Loucy (cell line): ENCODE data around the gene INTS11.

Experiments used
- H2AFZ ChIP-seq: fragments of 200-600 bp; sonication (generic); 2 replicates; pipeline ENCODE4 v1.6.0; 2016; ENCODE audit warnings: antibody characterized with exemption, mild to moderate bottlenecking, low read length, moderate library complexity
- H3F3A ChIP-seq: fragments of 200-600 bp; 2 replicates; pipeline ENCODE4 v1.6.0; 2016; ENCODE audit warnings: antibody characterized with exemption, low read depth, mild to moderate bottlenecking
- H3K27me3 ChIP-seq: fragments of 200-600 bp; sonication (generic); 2 replicates; pipeline ENCODE4 v1.6.1; 2014; ENCODE audit warnings: low read length, mild to moderate bottlenecking; ENCODE audit not compliant: insufficient read depth, poor library complexity, severe bottlenecking
- H3K36me3 ChIP-seq: fragments of 200-600 bp; sonication (generic); 2 replicates; pipeline ENCODE4 v1.6.1; 2016; ENCODE audit warnings: low read length; ENCODE audit not compliant: insufficient read depth
- H3K4me1 ChIP-seq: fragments of 200-600 bp; sonication (generic); 2 replicates; pipeline ENCODE4 v1.5.1; 2014; ENCODE audit warnings: low read length, mild to moderate bottlenecking; ENCODE audit not compliant: insufficient read depth, poor library complexity, severe bottlenecking
- H3K4me2 ChIP-seq: fragments of 200-600 bp; sonication (generic); 2 replicates; pipeline ENCODE4 v1.6.0; 2014; ENCODE audit warnings: antibody characterized with exemption, low read length, low read depth, mild to moderate bottlenecking; ENCODE audit not compliant: poor library complexity, severe bottlenecking
- H3K4me3 ChIP-seq: fragments of 200-600 bp; sonication (generic); 2 replicates; pipeline ENCODE4 v1.5.1; 2014; ENCODE audit warnings: low read length, mild to moderate bottlenecking, mixed read lengths; ENCODE audit not compliant: poor library complexity, severe bottlenecking
- H3K79me2 ChIP-seq: fragments of 200-600 bp; sonication (generic); 2 replicates; pipeline ENCODE4 v1.6.1; 2014; ENCODE audit warnings: low read length; ENCODE audit not compliant: insufficient read depth
- H3K9ac ChIP-seq: fragments of 200-600 bp; sonication (generic); 2 replicates; pipeline ENCODE4 v1.6.0; 2014; ENCODE audit warnings: mild to moderate bottlenecking, low read depth, low read length, moderate library complexity; ENCODE audit not compliant: poor library complexity, severe bottlenecking
- H3K9me2 ChIP-seq: fragments of 200-600 bp; sonication (generic); replicated peaks from 2 replicates; pipeline ENCODE4 v1.6.1; 2016; ENCODE audit warnings: low read depth, low read length, mixed read lengths
- H3K9me3 ChIP-seq: fragments of 200-600 bp; sonication (generic); 2 replicates; pipeline ENCODE4 v1.6.1; 2014; ENCODE audit warnings: mild to moderate bottlenecking, antibody characterized with exemption, low read length, low read depth; ENCODE audit not compliant: insufficient read depth
- H4K20me1 ChIP-seq: fragments of 200-600 bp; sonication (generic); 2 replicates; pipeline ENCODE4 v1.6.0; 2014; ENCODE audit warnings: antibody characterized with exemption, low read length, mild to moderate bottlenecking; ENCODE audit not compliant: insufficient read depth, poor library complexity, severe bottlenecking
- CTCF ChIP-seq: fragments of 200-600 bp; sonication (generic); conservative IDR thresholded peaks from 2 replicates; pipeline ENCODE4 v1.5.1; 2014; ENCODE audit warnings: mild to moderate bottlenecking, antibody characterized with exemption, low read length
- EZH2phosphoT487 ChIP-seq: fragments of 200-600 bp; IDR thresholded peaks from 2 replicates; pipeline ENCODE4 v1.6.1; 2018; ENCODE audit warnings: antibody characterized with exemption, mild to moderate bottlenecking, moderate library complexity, borderline replicate concordance

The INTS11 gene

GRCh38 chr1:1322418-1322817 is 2.0 kb downstream of the INTS11 start:
- TF ChIP-seq EZH2phosphoT487 (no peak), CTCF (no peak)
- H3K9me3 ChIP-seq: no peaks in the 10 kb centered on the region
- peaks cover 38% of the 10 kb centered on the region for H3K4me1 ChIP-seq
- no peak overlapping the region for H2AFZ ChIP-seq
- peak overlapping the region; percentile 67 for H3K4me3 ChIP-seq
- no peak overlapping the region for H3K9ac ChIP-seq
- H3K36me3 ChIP-seq: no peaks in the 10 kb centered on the region; the same call in 1 of the 2 replicates
- peak overlapping the region; percentile 85 for H3K4me2 ChIP-seq
- H3K79me2 ChIP-seq: peaks cover 73% of the 10 kb centered on the region
- no peaks in the 10 kb centered on the region for H3K27me3 ChIP-seq
- H3K9me2 ChIP-seq: no peaks in the 10 kb centered on the region
- peaks cover 65% of the 10 kb centered on the region for H4K20me1 ChIP-seq
- H3F3A ChIP-seq: no peaks in the 10 kb centered on the region

- H3F3A ChIP-seq: no peaks in the 10 kb centered on the region
- H3K4me1 ChIP-seq: peaks cover 37% of the 10 kb centered on the region
- H3K4me3 ChIP-seq: peak overlapping the region; percentile 20
- peaks cover 62% of the 10 kb centered on the region for H4K20me1 ChIP-seq
- no peaks in the 10 kb centered on the region; the same call in 1 of the 2 replicates for H3K36me3 ChIP-seq
- peaks cover 71% of the 10 kb centered on the region for H3K79me2 ChIP-seq
- peak overlapping the region; percentile 12 for H3K9ac ChIP-seq
- H3K4me2 ChIP-seq: peak overlapping the region; percentile 37
- H2AFZ ChIP-seq: no peak overlapping the region
- H3K9me2 ChIP-seq: no peaks in the 10 kb centered on the region
- H3K27me3 ChIP-seq: no peaks in the 10 kb centered on the region
- TF ChIP-seq EZH2phosphoT487: no peak
- TF ChIP-seq CTCF: no peak
- H3K9me3 ChIP-seq: no peaks in the 10 kb centered on the region
These were observed 3.0 kb downstream of the INTS11 start for GRCh38 chr1:1321477-1321876.

- H2AFZ ChIP-seq: no peak overlapping the region
These were observed 3.6 kb downstream of the INTS11 start for GRCh38 chr1:1320666-1321448.

More at GRCh38 chr1:1320666-1321448, 3.6 kb downstream of the INTS11 start:
- no peaks in the 10 kb centered on the region for H3K9me3 ChIP-seq
- H3K4me3 ChIP-seq: no peak overlapping the region
- no peaks in the 10 kb centered on the region for H3K27me3 ChIP-seq
- peak overlapping the region; percentile 37 for H3K4me2 ChIP-seq
- no peaks in the 10 kb centered on the region; the same call in 1 of the 2 replicates for H3K36me3 ChIP-seq
- peak overlapping the region; percentile 12 for H3K9ac ChIP-seq
- no peaks in the 10 kb centered on the region for H3K9me2 ChIP-seq
- peaks cover 56% of the 10 kb centered on the region for H4K20me1 ChIP-seq
- H3K79me2 ChIP-seq: peaks cover 65% of the 10 kb centered on the region
- peaks cover 31% of the 10 kb centered on the region for H3K4me1 ChIP-seq
- TF ChIP-seq CTCF (no peak), EZH2phosphoT487 (no peak)
- no peaks in the 10 kb centered on the region for H3F3A ChIP-seq
